H1 (cell line): ENCODE measurements around the gene CNKSR2. TPM values are rescaled to one million over a fixed set of nuclear protein-coding genes. Genes with fewer than 3 reads are reported as not detected.

Source experiments
- CEBPB ChIP-seq: IDR thresholded peaks from 2 replicates; pipeline ENCODE4 v1.6.1; 2012; ENCODE audit warnings: low read depth, low read length
- CREB1 ChIP-seq: IDR thresholded peaks from 2 replicates; pipeline ENCODE4 v1.6.1; 2012; ENCODE audit warnings: inconsistent platforms
- RXRA ChIP-seq: IDR thresholded peaks from 2 replicates; pipeline ENCODE4 v1.6.1; 2011; ENCODE audit warnings: low read depth, mild to moderate bottlenecking, low read length, moderate library complexity; ENCODE audit not compliant: insufficient read depth
- YY1 ChIP-seq: IDR thresholded peaks from 2 replicates; pipeline ENCODE4 v1.6.1; 2011; ENCODE audit warnings: low read depth, mild to moderate bottlenecking, low read length
- polyA plus RNA-seq, 7 experiments: library from polyadenylated mRNA; depleted of rRNA in 3 of 7; stranded (reverse) in 5 of 7; unstranded in 2 of 7; fragments of >200 nt in 5 of 7; fragments of 200-250 nt in 2 of 7; gene quantifications; 1 replicate in 5 of 7; 2 replicates in 1 of 7; 4 replicates in 1 of 7; pipeline versions ENCODE4 v1.2.1 to v1.2.3, GENCODE V29; 2011 to 2013; ENCODE audit warnings: missing spikeins in 2 of 7, mixed read lengths in 2 of 7
- total RNA-seq: library from RNA; stranded (reverse); fragmentation: NEBNext Ultra II Directional; extraction: Animal tissue kit (Norgen Biotek cat#: 25700); gene quantifications from 2 replicates; pipeline ENCODE4 v1.2.1, GENCODE V29; 2021
- TF ChIP-seq, protein P1 (sequence below): IDR thresholded peaks from 2 replicates; pipeline ENCODE4 v1.6.1; 2012; ENCODE audit warnings: inconsistent platforms

Gene CNKSR2
- total and polyA plus RNA-seq, 2 of the 8 experiments (the other 6 are each of a cell fraction or from before 2014, with no cell fraction given), result 5.5 to 16.3 TPM

- TF ChIP-seq YY1 (no peak), CREB1 (no peak), RXRA (no peak), CEBPB (no peak)
- TF ChIP-seq, protein P1, sequence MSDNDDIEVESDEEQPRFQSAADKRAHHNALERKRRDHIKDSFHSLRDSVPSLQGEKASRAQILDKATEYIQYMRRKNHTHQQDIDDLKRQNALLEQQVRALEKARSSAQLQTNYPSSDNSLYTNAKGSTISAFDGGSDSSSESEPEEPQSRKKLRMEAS, result no peak
Observed at GRCh38 chrX:21675931-21676330, 301.7 kb downstream of the CNKSR2 start (continued).
